H1 (cell line): ENCODE measurements around the gene MRGPRE. TPM values are rescaled to one million over a fixed set of nuclear protein-coding genes. Genes with fewer than 3 reads are reported as not detected.
A peak's percentile ranks its signal among the peaks of the same experiment; 100 is the strongest.

Experiments
- CTCF ChIA-PET: fragments of 300-600 bp; sonication (Branson Sonifier 250); formaldehyde crosslinking; loops from one replicate; lab custom pipeline; 2021; ENCODE audit not compliant: partially characterized antibody; lab: Charles Lee
- POLR2A ChIA-PET: fragments of 300-600 bp; sonication (Branson Sonifier 250); formaldehyde crosslinking; loops from one replicate; lab custom pipeline; 2021; ENCODE audit warnings: inconsistent platforms; ENCODE audit not compliant: partially characterized antibody; lab: Charles Lee
- DNase-seq, 2 experiments: peaks; one replicate each; pipeline versions ENCODE4 v3.0.0 to v3.0.0-alpha.2; 2010 to 2022; ENCODE audit warnings: low spot score in 2 of 2, low read depth in 1 of 2, mixed read lengths in 1 of 2
- FAIRE-seq: peaks from 2 replicates; lab custom pipeline; 2011; peaks lifted over from hg19 to GRCh38; lab: Jason Lieb, UNC
- H2AFZ ChIP-seq: 2 replicates; pipeline ENCODE4 v1.8.1; 2012; ENCODE audit warnings: low read length, inconsistent platforms
- H2AK5ac ChIP-seq: 2 replicates; pipeline ENCODE4 v1.6.1; 2013; ENCODE audit warnings: low read depth, low read length
- H2BK120ac ChIP-seq: replicated peaks from 2 replicates; pipeline ENCODE3; 2013; ENCODE audit warnings: low read depth, low read length, inconsistent platforms
- H2BK12ac ChIP-seq: 2 replicates; pipeline ENCODE4 v1.6.1; 2013; ENCODE audit warnings: low read depth, low read length
- H2BK15ac ChIP-seq: 2 replicates; pipeline ENCODE4 v1.6.1; 2013; ENCODE audit warnings: low read length
- H2BK20ac ChIP-seq: 2 replicates; pipeline ENCODE4 v1.6.1; 2013; ENCODE audit warnings: low read length
- H2BK5ac ChIP-seq: 2 replicates; pipeline ENCODE4 v1.6.1; 2013; ENCODE audit warnings: low read depth, low read length
- H3K14ac ChIP-seq: 2 replicates; pipeline ENCODE4 v1.6.1; 2013; ENCODE audit warnings: inconsistent platforms; ENCODE audit not compliant: insufficient read length
- H3K18ac ChIP-seq: 2 replicates; pipeline ENCODE4 v1.6.1; 2013; ENCODE audit warnings: low read length; ENCODE audit errors: extremely low read depth
- H3K23ac ChIP-seq: 2 replicates; pipeline ENCODE4 v1.6.1; 2013; ENCODE audit warnings: inconsistent platforms; ENCODE audit not compliant: insufficient read length
- H3K23me2 ChIP-seq: 2 replicates; pipeline ENCODE4 v1.6.1; 2013; ENCODE audit warnings: low read depth, low read length
- H3K27ac ChIP-seq: 2 replicates; pipeline ENCODE4 v1.6.1; 2011; ENCODE audit warnings: low read depth, low read length, inconsistent platforms
- H3K27me3 ChIP-seq, 4 experiments: replicated peaks in 1 of 4; 1 replicate in 1 of 4; 2 replicates in 3 of 4; pipeline versions ENCODE4 v1.6.1 to v1.8.1; 2011 to 2013; ENCODE audit warnings: low read length in 3 of 4, mild to moderate bottlenecking in 3 of 4, inconsistent platforms in 2 of 4, mixed read lengths in 2 of 4, moderate library complexity in 1 of 4; ENCODE audit not compliant: control insufficient read depth in 3 of 4, insufficient read depth in 3 of 4; ENCODE audit errors: extremely low read depth in 1 of 4
- H3K36me3 ChIP-seq, 4 experiments: 2 replicates each; pipeline versions ENCODE4 v1.6.1 to v1.8.1; 2011 to 2013; ENCODE audit warnings: mild to moderate bottlenecking in 4 of 4, low read length in 3 of 4, moderate library complexity in 2 of 4, control low read depth in 1 of 4, inconsistent platforms in 1 of 4; ENCODE audit not compliant: insufficient read depth in 4 of 4, control insufficient read depth in 2 of 4
- H3K4ac ChIP-seq: replicated peaks from 2 replicates; pipeline ENCODE3; 2013; ENCODE audit warnings: low read length, low read depth, mixed read lengths, inconsistent platforms; ENCODE audit not compliant: insufficient read length
- H3K4me1 ChIP-seq, 4 experiments: replicated peaks in 1 of 4; 1 replicate in 1 of 4; 2 replicates in 3 of 4; pipeline versions ENCODE4 v1.6.1 to v1.8.1; 2011 to 2013; ENCODE audit warnings: low read length in 3 of 4, inconsistent platforms in 2 of 4, mixed read lengths in 1 of 4; ENCODE audit not compliant: insufficient read depth in 4 of 4, control insufficient read depth in 3 of 4
- H3K4me2 ChIP-seq, 2 experiments: 2 replicates each; pipeline versions ENCODE4 v1.6.1 to v1.8.1; 2011 to 2013; ENCODE audit warnings: low read depth in 2 of 2, low read length in 2 of 2, control low read depth in 1 of 2, inconsistent platforms in 1 of 2, mild to moderate bottlenecking in 1 of 2; ENCODE audit not compliant: insufficient read depth in 1 of 2
- H3K4me3 ChIP-seq, 4 experiments: fragments of 200-600, 300-600 bp in 1 of 4; sonication (generic), shearing (Covaris generic), sonication (Bioruptor Twin) in 1 of 4; 2 replicates each; pipeline versions ENCODE4 v1.5.1 to v1.8.1; 2011 to 2016; ENCODE audit warnings: low read length in 4 of 4, low read depth in 3 of 4, control low read depth in 2 of 4, inconsistent platforms in 2 of 4, mild to moderate bottlenecking in 2 of 4, mixed read lengths in 1 of 4, moderate library complexity in 1 of 4; ENCODE audit not compliant: insufficient read depth in 2 of 4; ENCODE audit errors: extremely low read depth in 1 of 4
- H3K56ac ChIP-seq: replicated peaks from 2 replicates; pipeline ENCODE3; 2013; ENCODE audit warnings: low read depth, mild to moderate bottlenecking, mixed read lengths, low read length, inconsistent platforms; ENCODE audit not compliant: insufficient read length
- H3K79me1 ChIP-seq: 2 replicates; pipeline ENCODE4 v1.6.1; 2013; ENCODE audit warnings: low read depth, low read length, control low read depth
- H3K79me2 ChIP-seq, 2 experiments: 2 replicates each; pipeline versions ENCODE4 v1.6.1 to v1.8.1; 2012 to 2013; ENCODE audit warnings: low read length in 2 of 2, mild to moderate bottlenecking in 2 of 2, inconsistent platforms in 1 of 2; ENCODE audit not compliant: insufficient read depth in 2 of 2, control insufficient read depth in 1 of 2
- H3K9ac ChIP-seq, 4 experiments: replicated peaks in 1 of 4; 1 replicate in 1 of 4; 2 replicates in 3 of 4; pipeline versions ENCODE4 v1.6.1 to v1.8.1; 2011 to 2013; ENCODE audit warnings: low read depth in 3 of 4, low read length in 3 of 4, control low read depth in 2 of 4, mild to moderate bottlenecking in 2 of 4, moderate library complexity in 2 of 4, inconsistent platforms in 1 of 4; ENCODE audit errors: extremely low read depth in 1 of 4
- H3K9me3 ChIP-seq, 2 experiments: 2 replicates each; pipeline versions ENCODE4 v1.6.1 to v1.8.1; 2012 to 2013; ENCODE audit warnings: mild to moderate bottlenecking in 2 of 2, moderate library complexity in 2 of 2, control low read depth in 1 of 2, inconsistent platforms in 1 of 2, low read depth in 1 of 2, low read length in 1 of 2, mixed read lengths in 1 of 2; ENCODE audit not compliant: insufficient read depth in 2 of 2
- H4K20me1 ChIP-seq, 2 experiments: replicated peaks in 1 of 2; 2 replicates each; pipeline versions ENCODE3 to v1.8.1; 2011 to 2013; ENCODE audit warnings: inconsistent platforms in 2 of 2, low read length in 2 of 2, mild to moderate bottlenecking in 1 of 2; ENCODE audit not compliant: insufficient read depth in 2 of 2, control insufficient read depth in 1 of 2
- H4K5ac ChIP-seq: 2 replicates; pipeline ENCODE4 v1.6.1; 2013; ENCODE audit warnings: low read length, low read depth, mixed read lengths, inconsistent platforms; ENCODE audit not compliant: insufficient read length
- H4K8ac ChIP-seq: 2 replicates; pipeline ENCODE4 v1.8.0; 2013; ENCODE audit warnings: mild to moderate bottlenecking, moderate library complexity, low read length, inconsistent platforms; ENCODE audit not compliant: insufficient read depth; ENCODE audit errors: extremely low read depth
- H4K91ac ChIP-seq: replicated peaks from 2 replicates; pipeline ENCODE3; 2013; ENCODE audit warnings: low read length, mixed read lengths, inconsistent platforms; ENCODE audit not compliant: insufficient read length
- ATF3 ChIP-seq: IDR thresholded peaks from 2 replicates; pipeline ENCODE4 v1.6.1; 2011; ENCODE audit warnings: low read depth, mild to moderate bottlenecking, low read length; ENCODE audit not compliant: insufficient read depth
- CBX5 ChIP-seq: fragments of 300-800, 300-1000 bp; sonication (generic); IDR thresholded peaks from 2 replicates; pipeline ENCODE4 v1.7.1; 2016; ENCODE audit warnings: antibody characterized with exemption, low read length, low read depth
- EGR1 ChIP-seq: IDR thresholded peaks from 2 replicates; pipeline ENCODE4 v1.6.1; 2011; ENCODE audit warnings: low read depth, low read length, borderline replicate concordance
- POU5F1 ChIP-seq: IDR thresholded peaks from 2 replicates; pipeline ENCODE4 v1.6.1; 2011; ENCODE audit warnings: low read depth, mild to moderate bottlenecking, low read length, moderate library complexity
- RBBP5 ChIP-seq: IDR thresholded peaks from 2 replicates; pipeline ENCODE4 v1.7.1; 2012; ENCODE audit warnings: low read depth, mild to moderate bottlenecking, inconsistent platforms, low read length, moderate library complexity, borderline replicate concordance
- TAF1 ChIP-seq: IDR thresholded peaks from 2 replicates; pipeline ENCODE4 v1.6.1; 2011; ENCODE audit warnings: mild to moderate bottlenecking, low read depth, low read length
- YY1 ChIP-seq: IDR thresholded peaks from 2 replicates; pipeline ENCODE4 v1.6.1; 2011; ENCODE audit warnings: low read depth, mild to moderate bottlenecking, low read length
- WGBS, 2 experiments: shearing (Covaris generic) in 1 of 2; methylation state at CpG; one replicate each; pipeline versions ENCODE4 v1.1.6 to v1.1.7; 2013 to 2015; ENCODE audit warnings: low lambda C conversion rate in 2 of 2, mixed read lengths in 2 of 2, inconsistent platforms in 1 of 2, low coverage in 1 of 2, missing lambda C conversion rate in 1 of 2; ENCODE audit not compliant: insufficient replicate concordance in 2 of 2, insufficient coverage in 1 of 2, insufficient read length in 1 of 2; ENCODE audit errors: extremely low coverage in 1 of 2, missing lambda C conversion rate in 1 of 2; 5-methylcytosine and 5-hydroxymethylcytosine counted together
- polyA plus RNA-seq, 7 experiments: library from polyadenylated mRNA; depleted of rRNA in 3 of 7; stranded (reverse) in 5 of 7; unstranded in 2 of 7; fragments of >200 nt in 5 of 7; fragments of 200-250 nt in 2 of 7; gene quantifications; 1 replicate in 5 of 7; 2 replicates in 1 of 7; 4 replicates in 1 of 7; pipeline versions ENCODE4 v1.2.1 to v1.2.3, GENCODE V29; 2011 to 2013; ENCODE audit warnings: missing spikeins in 2 of 7, mixed read lengths in 2 of 7
- total RNA-seq: library from RNA; stranded (reverse); fragmentation: NEBNext Ultra II Directional; extraction: Animal tissue kit (Norgen Biotek cat#: 25700); gene quantifications from 2 replicates; pipeline ENCODE4 v1.2.1, GENCODE V29; 2021

MRGPRE gene
- total and polyA plus RNA-seq, 2 of the 8 experiments (the other 6 are each of a cell fraction or from before 2014, with no cell fraction given): not detected

GRCh38 chr11:3207526-3208189 lies 24.6 kb downstream of the MRGPRE start:
- Histone ChIP-seq H3K4me3 (no peak overlapping the region), H2BK12ac (no peak overlapping the region), H3K14ac (no peak overlapping the region), H2AK5ac (no peak overlapping the region), H3K9me3 (no peaks in the 10 kb centered on the region), H4K8ac (peak overlapping the region; percentile 36; the same call in 1 of the 2 replicates), H4K91ac (no peak overlapping the region), H2BK5ac (no peak overlapping the region), H3K23me2 (peaks cover 19% of the 10 kb centered on the region), H3K79me2 (no peaks in the 10 kb centered on the region), H3K36me3 (no peaks in the 10 kb centered on the region), H4K20me1 (peaks cover 0 to 9% of the 10 kb centered on the region in 2 experiments), H3K4me2 (no peak overlapping the region), H2BK20ac (no peak overlapping the region), H3K56ac (no peak overlapping the region), H4K5ac (no peak overlapping the region), H3K79me1 (no peaks in the 10 kb centered on the region), H2BK120ac (no peak overlapping the region), H3K23ac (no peak overlapping the region), H3K27ac (no peak overlapping the region), H3K18ac (no peak overlapping the region), H2AFZ (no peak overlapping the region), H3K4ac (no peak overlapping the region), H2BK15ac (no peak overlapping the region), H3K4me1 (peaks cover 0 to 4% (median under 1%) of the 10 kb centered on the region in 4 experiments; a peak in 6 of 7 replicates), H3K9ac (no peak overlapping the region), H3K27me3 (peaks cover 10 to 32% (median 23%) of the 10 kb centered on the region in 4 experiments; a peak in 6 of 7 replicates)
- ChIA-PET POLR2A (interaction anchor here (1.0 kb wide), 1 partner anchor 29 kb away, joined by 3 read pairs; no protein-coding TSS in a partner anchor), CTCF (interaction anchor here (1.0 to 2.5 kb wide), 10 partner anchors 9 to 98 kb away, joined by 3 to 13 read pairs (median 4); no protein-coding TSS in a partner anchor)
- FAIRE-seq (no peak), DNase-seq (no peak)
- 83% methylated on average over 8 of the region's 8 CpGs; no CpG with 5 or more reads in 1 of the 2 experiments for WGBS, 2 experiments
- TF ChIP-seq POU5F1 (no peak), YY1 (no peak), CBX5 (no peak), TAF1 (no peak), ATF3 (no peak), RBBP5 (no peak), EGR1 (no peak)
